Central memory CD8-positive, alpha-beta T cell (primary cell): ENCODE data around the gene TBX15.

Experiments used
- ATAC-seq: fragments of 150-1000 bp; cut with Tn5 transposase; replicated peaks from 2 replicates; pipeline ENCODE4 v1.10.0; 2022; ENCODE audit warnings: mild to moderate bottlenecking, moderate FRiP score, moderate number of reproducible peaks; ENCODE audit not compliant: poor library complexity, severe bottlenecking; ENCODE audit errors: extremely low read depth
- DNase-seq, 2 donors: peaks; one replicate each; pipeline ENCODE4 v3.0.0; 2021; ENCODE audit warnings: low spot score in 2 of 2
- H3K27ac Mint-ChIP-seq: one replicate; pipeline ENCODE4 v1.8.0; 2022; ENCODE audit warnings: low read depth, mild to moderate bottlenecking, moderate library complexity, mixed read lengths
- H3K27me3 Mint-ChIP-seq: one replicate; pipeline ENCODE4 v1.8.0; 2022; ENCODE audit warnings: mixed read lengths
- H3K36me3 Mint-ChIP-seq: one replicate; pipeline ENCODE4 v1.8.0; 2022; ENCODE audit warnings: mild to moderate bottlenecking, moderate library complexity, mixed read lengths; ENCODE audit not compliant: insufficient read depth
- H3K4me1 Mint-ChIP-seq: one replicate; pipeline ENCODE4 v1.8.0; 2022; ENCODE audit warnings: mixed read lengths
- H3K4me3 Mint-ChIP-seq: one replicate; pipeline ENCODE4 v1.8.0; 2022; ENCODE audit warnings: mild to moderate bottlenecking, moderate library complexity, mixed read lengths
- H3K9me3 Mint-ChIP-seq: one replicate; pipeline ENCODE4 v1.8.0; 2022; ENCODE audit warnings: mixed read lengths

The TBX15 gene

GRCh38 chr1:118978914-118979701 is 9.0 kb downstream of the TBX15 start:
- H3K36me3 Mint-ChIP-seq: no peaks in the 10 kb centered on the region
- no peak for DNase-seq
- H3K27ac Mint-ChIP-seq: no peak overlapping the region
- no peak for ATAC-seq
- no peak overlapping the region for H3K4me3 Mint-ChIP-seq
- no peaks in the 10 kb centered on the region for H3K9me3 Mint-ChIP-seq
- H3K4me1 Mint-ChIP-seq: no peaks in the 10 kb centered on the region
- H3K27me3 Mint-ChIP-seq: peaks cover 87% of the 10 kb centered on the region

DNA sequence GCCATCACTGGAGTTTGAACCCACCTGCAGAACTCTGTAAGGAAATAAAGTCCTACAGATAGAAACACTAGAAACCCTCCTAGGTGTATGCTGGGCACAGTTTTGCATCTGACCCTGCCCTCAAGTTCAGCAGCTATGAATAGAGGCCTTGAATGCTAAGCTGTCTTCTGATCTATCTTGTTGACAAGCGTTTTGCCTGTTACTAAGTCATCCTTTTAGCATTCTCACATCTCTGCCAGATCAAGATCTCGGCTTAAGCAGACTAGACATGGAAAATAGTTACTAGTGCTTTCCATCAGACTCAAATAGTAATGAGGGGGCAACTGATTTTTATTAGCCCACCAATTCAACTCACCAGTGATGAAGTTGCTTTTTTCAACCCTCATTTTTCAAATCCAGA is 10.5 kb downstream of the TBX15 start:
- H3K4me1 Mint-ChIP-seq: no peaks in the 10 kb centered on the region
- H3K27me3 Mint-ChIP-seq: peaks cover 82% of the 10 kb centered on the region
- H3K36me3 Mint-ChIP-seq: no peaks in the 10 kb centered on the region
- no peaks in the 10 kb centered on the region for H3K9me3 Mint-ChIP-seq
- DNase-seq: no peak
- ATAC-seq: no peak
- H3K4me3 Mint-ChIP-seq: no peak overlapping the region
- H3K27ac Mint-ChIP-seq: no peak overlapping the region

DNA sequence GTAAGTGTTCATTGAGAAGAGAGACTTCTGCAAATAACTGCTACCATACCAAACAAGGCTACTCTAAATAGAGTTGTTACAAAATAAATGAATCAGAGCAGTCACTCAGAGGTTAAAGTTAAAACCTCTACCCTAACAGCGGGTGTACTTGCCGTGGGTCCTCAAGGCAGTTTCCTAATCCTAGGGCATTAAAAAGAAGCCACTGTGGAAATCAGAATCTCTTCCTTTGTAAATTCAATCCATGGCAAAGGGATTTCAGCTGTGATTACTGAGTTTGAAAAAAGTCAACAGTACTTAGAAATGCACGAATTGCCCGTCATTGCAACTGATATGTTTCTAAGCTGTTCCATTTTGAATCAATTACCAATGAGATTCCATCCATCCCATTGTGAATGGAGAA is 13.5 kb downstream of the TBX15 start:
- H3K4me3 Mint-ChIP-seq: no peak overlapping the region
- H3K9me3 Mint-ChIP-seq: no peaks in the 10 kb centered on the region
- no peak overlapping the region for H3K27ac Mint-ChIP-seq
- peaks cover 71% of the 10 kb centered on the region for H3K27me3 Mint-ChIP-seq
- H3K36me3 Mint-ChIP-seq: no peaks in the 10 kb centered on the region
- DNase-seq: no peak
- H3K4me1 Mint-ChIP-seq: no peaks in the 10 kb centered on the region
- no peak for ATAC-seq

- DNase-seq: no peak
- Mint-ChIP-seq H3K9me3 (no peaks in the 10 kb centered on the region), H3K4me3 (no peak overlapping the region), H3K27ac (no peak overlapping the region), H3K36me3 (no peaks in the 10 kb centered on the region), H3K4me1 (no peaks in the 10 kb centered on the region), H3K27me3 (peaks cover 69% of the 10 kb centered on the region)
- no peak for ATAC-seq
These were observed 14.5 kb downstream of the TBX15 start for GRCh38 chr1:118973531-118974137.

- H3K36me3 Mint-ChIP-seq: no peaks in the 10 kb centered on the region
- H3K27me3 Mint-ChIP-seq: peaks cover 63% of the 10 kb centered on the region
- H3K4me3 Mint-ChIP-seq: no peak overlapping the region
- H3K4me1 Mint-ChIP-seq: no peaks in the 10 kb centered on the region
- ATAC-seq (no peak), DNase-seq (no peak)
- H3K27ac Mint-ChIP-seq: no peak overlapping the region
- no peaks in the 10 kb centered on the region for H3K9me3 Mint-ChIP-seq
These were observed 15.1 kb downstream of the TBX15 start for GRCh38 chr1:118973032-118973431.

DNA sequence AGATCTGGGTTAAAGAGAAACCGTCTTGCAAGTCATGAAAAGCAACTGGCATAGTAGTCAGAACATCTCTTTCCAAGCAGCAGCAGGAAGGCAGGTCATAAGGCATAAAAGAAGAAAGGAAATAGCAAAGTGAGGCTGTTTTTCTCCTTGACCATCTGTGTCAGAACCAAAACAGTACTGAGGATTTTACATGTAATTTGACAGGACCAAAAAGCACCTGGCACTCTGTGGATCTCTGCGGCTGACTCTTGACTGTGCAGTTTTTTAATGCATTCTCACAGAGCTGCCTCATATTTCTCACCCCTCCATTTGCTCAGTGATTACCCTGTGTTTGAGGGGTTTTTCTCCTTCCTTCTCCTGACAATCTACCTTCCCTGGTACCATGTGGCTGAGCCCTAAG is 17.7 kb downstream of the TBX15 start:
- Mint-ChIP-seq H3K4me3 (no peak overlapping the region), H3K27me3 (peaks cover 38% of the 10 kb centered on the region), H3K9me3 (no peaks in the 10 kb centered on the region), H3K36me3 (no peaks in the 10 kb centered on the region), H3K4me1 (no peaks in the 10 kb centered on the region), H3K27ac (no peak overlapping the region)
- DNase-seq (no peak), ATAC-seq (no peak)

- H3K27me3 Mint-ChIP-seq: peaks cover 14% of the 10 kb centered on the region
- DNase-seq: no peak
- no peak overlapping the region for H3K27ac Mint-ChIP-seq
- no peaks in the 10 kb centered on the region for H3K4me1 Mint-ChIP-seq
- H3K9me3 Mint-ChIP-seq: no peaks in the 10 kb centered on the region
- H3K4me3 Mint-ChIP-seq: no peak overlapping the region
- ATAC-seq: no peak
- H3K36me3 Mint-ChIP-seq: no peaks in the 10 kb centered on the region
These were observed 24.4 kb downstream of the TBX15 start for GRCh38 chr1:118963456-118964430.

- H3K4me3 Mint-ChIP-seq: no peak overlapping the region
- no peaks in the 10 kb centered on the region for H3K36me3 Mint-ChIP-seq
- H3K27ac Mint-ChIP-seq: no peak overlapping the region
- no peak for DNase-seq
- peaks cover 19% of the 10 kb centered on the region for H3K27me3 Mint-ChIP-seq
- ATAC-seq: no peak
- H3K4me1 Mint-ChIP-seq: no peaks in the 10 kb centered on the region
- no peaks in the 10 kb centered on the region for H3K9me3 Mint-ChIP-seq
These were observed 25.0 kb downstream of the TBX15 start for GRCh38 chr1:118963138-118963455.

DNA sequence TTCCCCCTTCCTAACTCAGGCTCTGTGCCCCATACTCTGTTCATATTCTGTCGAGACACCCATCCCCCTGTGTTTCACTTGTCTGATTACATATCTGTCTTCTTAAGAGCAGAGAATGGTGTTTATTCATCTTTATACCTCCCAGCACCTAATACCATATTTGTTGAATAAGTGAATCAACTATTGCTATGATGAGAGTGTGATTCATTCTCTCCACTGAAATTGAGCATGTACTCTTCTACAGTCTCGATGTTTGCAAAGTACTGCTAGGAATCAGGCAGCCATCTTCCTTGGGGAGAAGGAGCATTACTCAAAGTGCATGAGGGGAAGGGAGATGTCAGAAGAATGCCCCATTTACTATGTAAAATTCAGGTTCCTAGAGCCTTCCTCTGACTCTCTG is 27.0 kb downstream of the TBX15 start:
- H3K4me1 Mint-ChIP-seq: no peaks in the 10 kb centered on the region
- DNase-seq (no peak), ATAC-seq (no peak)
- H3K9me3 Mint-ChIP-seq: no peaks in the 10 kb centered on the region
- H3K27ac Mint-ChIP-seq: no peak overlapping the region
- H3K27me3 Mint-ChIP-seq: peaks cover 19% of the 10 kb centered on the region
- H3K36me3 Mint-ChIP-seq: no peaks in the 10 kb centered on the region
- H3K4me3 Mint-ChIP-seq: no peak overlapping the region

GRCh38 chr1:118960567-118961136 is 27.5 kb downstream of the TBX15 start:
- H3K4me3 Mint-ChIP-seq: no peak overlapping the region
- no peaks in the 10 kb centered on the region for H3K9me3 Mint-ChIP-seq
- peaks cover 19% of the 10 kb centered on the region for H3K27me3 Mint-ChIP-seq
- ATAC-seq (no peak), DNase-seq (no peak)
- H3K4me1 Mint-ChIP-seq: no peaks in the 10 kb centered on the region
- no peaks in the 10 kb centered on the region for H3K36me3 Mint-ChIP-seq
- H3K27ac Mint-ChIP-seq: no peak overlapping the region

DNA sequence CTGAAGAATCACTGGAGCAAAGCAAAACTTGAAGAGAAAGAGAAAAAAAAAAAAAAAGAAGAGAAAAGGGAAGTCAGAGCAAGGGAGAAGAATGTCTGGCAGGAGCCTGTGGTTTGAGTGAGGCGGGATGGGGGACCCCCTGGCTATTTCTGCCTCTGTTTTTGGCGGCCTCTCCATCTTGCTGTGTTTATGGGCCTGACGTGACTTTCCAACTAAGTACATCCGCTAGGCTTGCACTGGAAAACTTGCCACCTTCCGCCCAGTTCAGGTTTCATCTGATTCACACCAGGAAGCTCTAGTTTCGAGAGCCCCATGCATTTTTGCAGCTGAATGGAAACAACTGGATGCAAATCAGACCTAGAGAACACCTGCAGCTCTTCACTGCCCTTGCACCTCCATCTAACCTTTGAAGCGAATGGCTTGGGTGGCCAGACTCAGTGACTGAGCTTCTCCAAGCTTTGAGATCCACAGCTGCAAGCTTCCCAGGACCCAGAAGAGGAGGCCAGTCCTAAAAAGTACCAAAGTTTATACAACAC is 28.0 kb downstream of the TBX15 start:
- ATAC-seq (no peak), DNase-seq (no peak)
- no peaks in the 10 kb centered on the region for H3K4me1 Mint-ChIP-seq
- no peak overlapping the region for H3K4me3 Mint-ChIP-seq
- H3K9me3 Mint-ChIP-seq: no peaks in the 10 kb centered on the region
- H3K36me3 Mint-ChIP-seq: no peaks in the 10 kb centered on the region
- no peak overlapping the region for H3K27ac Mint-ChIP-seq
- peaks cover 19% of the 10 kb centered on the region for H3K27me3 Mint-ChIP-seq

- Mint-ChIP-seq H3K9me3 (no peaks in the 10 kb centered on the region), H3K4me1 (no peaks in the 10 kb centered on the region), H3K27ac (no peak overlapping the region), H3K4me3 (no peak overlapping the region), H3K36me3 (no peaks in the 10 kb centered on the region), H3K27me3 (peaks cover 19% of the 10 kb centered on the region)
- no peak for ATAC-seq
- DNase-seq: no peak
These were observed 29.1 kb downstream of the TBX15 start for GRCh38 chr1:118958937-118959631.
